Upper lobe of left lung (tissue), 4 donors: Measurements from ENCODE around the gene CCT7.

Experiments
- CTCF ChIP-seq, 6 experiments: fragments of 450-650 bp in 4 of 6; fragments of 200-600 bp in 2 of 6; sonication (generic) in 2 of 6; IDR thresholded peaks; one replicate each; pipeline ENCODE4 v1.5.1; 2016 to 2019; ENCODE audit warnings: antibody characterized with exemption in 6 of 6
- POLR2A ChIP-seq, 4 donors: fragments of 450-650 bp; IDR thresholded peaks; one replicate each; pipeline ENCODE4 v1.5.1; 2016 to 2017; ENCODE audit warnings: antibody characterized with exemption in 4 of 4, mild to moderate bottlenecking in 2 of 4
- POLR2AphosphoS5 ChIP-seq, 2 donors: sonication (generic); formaldehyde crosslinking; IDR thresholded peaks; one replicate each; pipeline ENCODE4 v1.5.1; 2017; ENCODE audit warnings: antibody characterized with exemption in 2 of 2

- TF ChIP-seq CTCF (IDR thresholded peaks at IDR 0.05) (no peak), POLR2A (IDR thresholded peaks at IDR 0.05) (no peak), POLR2AphosphoS5 (IDR thresholded peaks at IDR 0.05) (no peak)
Observed at GRCh38 chr2:73254343-73255006, 20.4 kb downstream of the CCT7 start.
